ENCODE data around the gene KLF14.
"Not testable (repeated sequence)": the region's sequence is repeated elsewhere in the genome, so short reads cannot be mapped to it uniquely, and the experiment has no call there.

DNA sequence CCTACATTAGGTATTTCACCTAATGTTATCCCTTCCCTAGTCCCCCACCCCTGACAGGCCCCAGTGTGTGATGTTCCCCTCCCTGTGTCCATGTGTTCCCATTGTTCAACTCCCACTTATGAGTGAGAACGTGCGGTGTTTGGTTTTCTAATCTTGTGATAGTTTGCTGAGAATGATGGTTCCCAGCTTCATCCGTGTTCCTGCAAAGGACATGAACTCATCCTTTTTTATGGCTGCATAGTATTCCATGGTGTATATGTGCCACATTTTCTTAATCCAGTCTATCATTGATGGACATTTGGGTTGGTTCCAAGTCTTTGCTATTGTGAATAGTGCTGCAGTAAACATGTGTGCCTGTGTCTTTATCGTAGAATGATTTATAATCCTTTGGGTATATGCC is 30.6 kb upstream of the KLF14 start:
- TF ChIP-seq, protein P1, sequence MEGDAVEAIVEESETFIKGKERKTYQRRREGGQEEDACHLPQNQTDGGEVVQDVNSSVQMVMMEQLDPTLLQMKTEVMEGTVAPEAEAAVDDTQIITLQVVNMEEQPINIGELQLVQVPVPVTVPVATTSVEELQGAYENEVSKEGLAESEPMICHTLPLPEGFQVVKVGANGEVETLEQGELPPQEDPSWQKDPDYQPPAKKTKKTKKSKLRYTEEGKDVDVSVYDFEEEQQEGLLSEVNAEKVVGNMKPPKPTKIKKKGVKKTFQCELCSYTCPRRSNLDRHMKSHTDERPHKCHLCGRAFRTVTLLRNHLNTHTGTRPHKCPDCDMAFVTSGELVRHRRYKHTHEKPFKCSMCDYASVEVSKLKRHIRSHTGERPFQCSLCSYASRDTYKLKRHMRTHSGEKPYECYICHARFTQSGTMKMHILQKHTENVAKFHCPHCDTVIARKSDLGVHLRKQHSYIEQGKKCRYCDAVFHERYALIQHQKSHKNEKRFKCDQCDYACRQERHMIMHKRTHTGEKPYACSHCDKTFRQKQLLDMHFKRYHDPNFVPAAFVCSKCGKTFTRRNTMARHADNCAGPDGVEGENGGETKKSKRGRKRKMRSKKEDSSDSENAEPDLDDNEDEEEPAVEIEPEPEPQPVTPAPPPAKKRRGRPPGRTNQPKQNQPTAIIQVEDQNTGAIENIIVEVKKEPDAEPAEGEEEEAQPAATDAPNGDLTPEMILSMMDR (conservative IDR thresholded peaks at IDR 0.05; ENCODE audit: low read length): not testable (repeated sequence)
- TF ChIP-seq EZH2phosphoT487 (IDR thresholded peaks at IDR 0.05; ENCODE audit: borderline replicate concordance): not testable (repeated sequence)

Data from Loucy (cell line).